GM12873 (cell line): ENCODE data around the gene CYS1.

Experiments used
- TF ChIP-seq, protein P1 (sequence below): IDR thresholded peaks from 2 replicates; pipeline ENCODE4 v1.5.1; 2012; ENCODE audit warnings: low read depth, mild to moderate bottlenecking, moderate library complexity, low read length, control low read depth; ENCODE audit not compliant: insufficient read depth; ENCODE audit errors: missing control alignments

Gene CYS1

DNA sequence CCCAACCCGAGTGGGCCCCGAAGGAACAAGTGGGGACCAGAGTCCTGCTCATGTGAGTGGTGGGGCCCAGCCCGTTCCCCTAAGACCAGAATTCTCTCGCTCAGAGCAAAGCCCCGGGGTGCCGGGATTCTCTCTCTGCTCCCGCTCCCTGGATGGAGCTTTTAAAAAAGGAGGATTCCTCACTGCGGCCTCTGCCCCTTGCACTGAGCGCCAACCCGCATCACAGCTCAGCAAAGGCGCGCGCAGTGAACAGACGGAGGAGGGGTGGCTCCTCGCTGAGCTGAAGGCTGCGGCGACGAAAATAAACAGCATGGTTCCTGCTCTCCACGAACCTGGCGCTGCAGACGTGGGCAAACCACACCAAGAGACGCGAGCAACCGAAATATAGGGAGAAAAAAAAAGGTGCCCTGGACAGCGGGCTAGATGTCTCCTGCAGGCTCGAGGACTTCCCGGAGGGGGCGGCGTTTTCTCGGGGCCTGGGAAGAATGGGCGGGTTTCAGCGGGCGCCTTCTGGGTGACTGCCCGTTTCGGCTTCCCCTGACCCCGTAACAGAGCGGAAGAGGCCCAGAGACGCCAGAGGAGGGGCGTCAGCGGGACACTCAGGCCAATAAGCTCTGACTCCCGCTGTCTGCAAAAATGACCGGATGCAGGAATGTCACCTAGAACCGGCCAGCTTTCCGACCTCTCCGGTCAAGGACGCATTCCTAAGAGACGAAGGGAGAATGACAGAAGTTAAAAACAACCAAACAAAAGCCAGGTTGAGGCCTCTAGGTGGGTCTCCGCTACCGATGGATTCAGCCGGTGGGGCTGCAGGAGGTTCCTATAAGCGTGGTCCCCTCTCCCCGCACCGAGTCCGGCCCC is 37.7 kb downstream of the CYS1 start:
- TF ChIP-seq, protein P1, sequence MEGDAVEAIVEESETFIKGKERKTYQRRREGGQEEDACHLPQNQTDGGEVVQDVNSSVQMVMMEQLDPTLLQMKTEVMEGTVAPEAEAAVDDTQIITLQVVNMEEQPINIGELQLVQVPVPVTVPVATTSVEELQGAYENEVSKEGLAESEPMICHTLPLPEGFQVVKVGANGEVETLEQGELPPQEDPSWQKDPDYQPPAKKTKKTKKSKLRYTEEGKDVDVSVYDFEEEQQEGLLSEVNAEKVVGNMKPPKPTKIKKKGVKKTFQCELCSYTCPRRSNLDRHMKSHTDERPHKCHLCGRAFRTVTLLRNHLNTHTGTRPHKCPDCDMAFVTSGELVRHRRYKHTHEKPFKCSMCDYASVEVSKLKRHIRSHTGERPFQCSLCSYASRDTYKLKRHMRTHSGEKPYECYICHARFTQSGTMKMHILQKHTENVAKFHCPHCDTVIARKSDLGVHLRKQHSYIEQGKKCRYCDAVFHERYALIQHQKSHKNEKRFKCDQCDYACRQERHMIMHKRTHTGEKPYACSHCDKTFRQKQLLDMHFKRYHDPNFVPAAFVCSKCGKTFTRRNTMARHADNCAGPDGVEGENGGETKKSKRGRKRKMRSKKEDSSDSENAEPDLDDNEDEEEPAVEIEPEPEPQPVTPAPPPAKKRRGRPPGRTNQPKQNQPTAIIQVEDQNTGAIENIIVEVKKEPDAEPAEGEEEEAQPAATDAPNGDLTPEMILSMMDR = no peak

GRCh38 chr2:10041711-10042110 is 38.5 kb downstream of the CYS1 start:
- TF ChIP-seq, protein P1 = no peak

- TF ChIP-seq, protein P1 = no peak
These were observed 40.4 kb downstream of the CYS1 start for GRCh38 chr2:10039658-10040410.

DNA sequence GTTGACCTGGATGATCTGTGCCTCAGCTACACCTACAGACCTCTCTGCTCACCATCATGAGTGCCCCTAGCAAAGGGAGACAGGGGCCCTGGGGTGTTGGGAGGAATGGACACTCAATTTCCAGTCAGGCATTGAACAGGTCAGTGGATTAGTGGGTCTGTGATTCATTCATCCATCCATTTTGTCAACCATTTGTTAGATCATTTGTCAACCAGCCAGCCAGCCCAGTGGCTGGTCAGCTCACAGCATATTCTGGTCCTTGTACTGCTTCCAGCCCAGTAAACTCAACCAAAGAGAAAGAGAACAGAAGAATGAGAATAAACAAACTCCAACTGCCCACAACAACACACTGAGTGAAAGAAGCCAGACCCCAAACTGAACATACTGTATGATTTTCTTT is 41.5 kb downstream of the CYS1 start:
- TF ChIP-seq, protein P1 = no peak

GRCh38 chr2:10038123-10038522 is 42.1 kb downstream of the CYS1 start:
- TF ChIP-seq, protein P1 = no peak

GRCh38 chr2:10036095-10036884 is 43.9 kb downstream of the CYS1 start:
- TF ChIP-seq, protein P1 = peak; percentile 49

GRCh38 chr2:10035633-10036032 is 44.6 kb downstream of the CYS1 start:
- TF ChIP-seq, protein P1 = no peak
